Right cardiac atrium (tissue), 5 donors: ENCODE results near the gene PICK1. TPM values are rescaled to one million over a fixed set of nuclear protein-coding genes. Genes with fewer than 3 reads are reported as not detected.

Experiments
- ATAC-seq, 2 donors: fragments of 200-7000 bp; cut with Tn5 transposase; one replicate each; pipeline versions ENCODE4 v1.8.0 to v1.9.1; 2020; ENCODE audit warnings: moderate library complexity in 2 of 2, mild to moderate bottlenecking in 1 of 2
- DNase-seq, 3 donors: peaks; one replicate each; pipeline ENCODE4 v3.0.0-alpha.2; 2020
- H3K27ac ChIP-seq: one replicate; pipeline ENCODE4 v1.5.1; 2013; ENCODE audit warnings: mild to moderate bottlenecking, low read length, control low read depth, moderate library complexity
- H3K27me3 ChIP-seq: one replicate; pipeline ENCODE4 v1.6.1; 2013; ENCODE audit not compliant: control insufficient read depth, insufficient read depth
- H3K4me1 ChIP-seq: one replicate; pipeline ENCODE4 v1.6.1; 2013; ENCODE audit warnings: low read length; ENCODE audit not compliant: control insufficient read depth, insufficient read depth
- H3K4me3 ChIP-seq: one replicate; pipeline ENCODE4 v1.5.1; 2013; ENCODE audit warnings: low read length, control low read depth
- H3K9me3 ChIP-seq: one replicate; pipeline ENCODE4 v1.6.1; 2013; ENCODE audit warnings: low read length; ENCODE audit not compliant: control insufficient read depth
- WGBS: extraction: QIAGEN DNeasy Blood & Tissue Kit; methylation state at CpG from one replicate; pipeline ENCODE4 v1.1.7; 2013; 5-methylcytosine and 5-hydroxymethylcytosine counted together
- intact Hi-C, 4 donors: fragments of 100-400 bp; cut with DNase I; formaldehyde crosslinking; loops; one replicate each; pipeline versions ENCODE4 v1.11.0 to v1.14.0; 2022 to 2023
- polyA plus RNA-seq: library from polyadenylated mRNA; stranded (reverse); fragments of 200-250 nt; gene quantifications from one replicate; pipeline ENCODE4 v1.2.3, GENCODE V29; 2013
- total RNA-seq, 4 donors: library from RNA; stranded (reverse); fragmentation: NEBNext Ultra II Directional; extraction: Animal tissue kit (Norgen Biotek cat#: 25700); gene quantifications; one replicate each; pipeline ENCODE4 v1.2.1, GENCODE V29; 2021
- donor health status: healthy with polysubstance abuse.
- donor health status: DM: no; HTN: yes; CAD: no.
- donor health status: DM: no; HTN: no; CAD: no.
- donor health status: DM: no; HTN: yes; CAD: no; lungs with severe emphysema.
- donor health status: DM: yes; HTN: yes; CAD: no.

Gene PICK1
- total and polyA plus RNA-seq, 5 donors: 23.8 to 31.3 (median 25.5) TPM

DNA sequence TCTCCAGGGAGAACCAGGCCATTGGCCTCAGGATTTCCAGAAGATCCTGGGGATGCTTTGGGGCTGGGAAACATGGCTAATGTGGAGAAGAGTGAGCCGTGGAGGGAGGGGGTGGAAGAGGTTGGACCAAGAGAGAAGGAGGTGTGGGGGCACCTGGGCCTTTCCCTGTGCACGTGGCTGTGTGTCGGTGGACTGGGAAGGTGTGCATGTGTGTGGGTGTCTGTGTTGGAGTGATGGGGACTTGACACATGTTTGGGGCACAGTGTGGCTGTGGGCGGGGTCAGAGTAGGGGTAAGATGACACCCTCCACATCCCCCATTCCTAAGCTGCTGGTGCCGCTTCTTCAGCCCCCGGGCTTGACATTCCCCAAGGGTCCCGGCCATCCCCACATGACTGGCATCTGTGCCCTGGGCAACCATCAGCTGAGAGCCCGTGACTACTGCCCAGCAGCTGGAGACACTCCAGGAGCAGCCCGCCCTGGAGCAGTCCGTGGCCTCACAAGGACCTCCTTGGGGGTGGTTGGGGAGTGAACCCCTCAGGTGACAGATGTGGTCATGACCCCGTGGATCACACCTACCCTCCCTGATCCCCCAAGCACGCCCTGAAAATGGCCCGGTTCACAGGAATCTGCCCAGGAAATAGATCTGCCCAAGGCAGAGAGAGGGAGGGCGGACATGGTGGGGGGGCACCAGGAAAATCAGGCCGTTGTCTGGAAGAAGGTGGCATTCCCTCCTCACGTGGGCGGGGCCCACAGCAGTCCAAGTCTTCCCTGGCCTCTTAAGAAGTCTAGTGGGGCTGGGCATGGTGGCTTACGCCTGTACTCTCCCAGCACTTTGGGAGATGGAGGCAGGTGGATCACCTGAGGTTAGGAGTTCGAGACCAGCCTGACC lies 38.0 kb upstream of the PICK1 start:
- intact Hi-C loops: no loop called here
- Histone ChIP-seq H3K9me3 (no peaks in the 10 kb centered on the region), H3K4me1 (peaks cover 11% of the 10 kb centered on the region), H3K27me3 (no peaks in the 10 kb centered on the region), H3K27ac (no peak overlapping the region), H3K4me3 (no peak overlapping the region)
- ATAC-seq (no peak), DNase-seq (peak in 1 of 3 donors; percentile 53)
- WGBS: 84% methylated on average over 19 of the region's 19 CpGs

- intact Hi-C loops: no loop called here
- ATAC-seq: no peak
- 88% methylated on average over 6 of the region's 6 CpGs for WGBS
Observed at GRCh38 chr22:38021206-38021605, 36.0 kb upstream of the PICK1 start.

GRCh38 chr22:38023045-38023444 lies 34.2 kb upstream of the PICK1 start:
- WGBS: 77% methylated on average over 6 of the region's 6 CpGs
- intact Hi-C loops: no loop called here
- no peak for DNase-seq

More at GRCh38 chr22:38021206-38021605, 36.0 kb upstream of the PICK1 start:
- H3K9me3 ChIP-seq: no peaks in the 10 kb centered on the region
- no peak for DNase-seq
- H3K27ac ChIP-seq: no peak overlapping the region
- H3K4me1 ChIP-seq: peaks cover 11% of the 10 kb centered on the region
- no peaks in the 10 kb centered on the region for H3K27me3 ChIP-seq
- no peak overlapping the region for H3K4me3 ChIP-seq

GRCh38 chr22:38025514-38025913 lies 31.7 kb upstream of the PICK1 start:
- Histone ChIP-seq H3K4me1 (peaks cover 2% of the 10 kb centered on the region), H3K4me3 (no peak overlapping the region), H3K27ac (no peak overlapping the region), H3K9me3 (no peaks in the 10 kb centered on the region), H3K27me3 (no peaks in the 10 kb centered on the region)
- ATAC-seq (no peak), DNase-seq (no peak)
- intact Hi-C loops: no loop called here
- WGBS: 87% methylated on average over 8 of the region's 8 CpGs

More at GRCh38 chr22:38023045-38023444, 34.2 kb upstream of the PICK1 start:
- no peaks in the 10 kb centered on the region for H3K9me3 ChIP-seq
- peaks cover under 1% of the 10 kb centered on the region for H3K4me1 ChIP-seq
- H3K27me3 ChIP-seq: no peaks in the 10 kb centered on the region
- H3K27ac ChIP-seq: no peak overlapping the region
- ATAC-seq: no peak
- H3K4me3 ChIP-seq: no peak overlapping the region

GRCh38 chr22:38026130-38027111 lies 30.8 kb upstream of the PICK1 start:
- 81% methylated on average over 22 of the region's 22 CpGs for WGBS

DNA sequence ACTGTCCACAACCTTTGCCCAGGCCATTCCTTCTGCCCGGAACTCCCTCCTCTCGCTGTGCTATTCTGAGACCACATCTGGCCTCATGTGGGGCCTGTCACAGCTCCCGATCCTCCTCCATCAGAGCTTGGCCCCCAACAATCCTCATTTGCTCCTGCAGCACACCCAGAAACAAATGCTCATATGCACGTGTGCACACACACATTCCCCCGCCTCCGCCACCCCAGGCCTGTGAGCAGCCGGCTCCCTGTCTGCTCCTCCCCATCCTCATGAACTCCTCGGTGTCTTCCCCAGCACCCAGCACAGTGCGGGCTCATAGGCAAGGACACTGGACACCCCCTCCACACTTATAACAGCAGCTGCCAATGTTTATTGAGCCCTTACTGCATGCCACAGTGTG lies 29.7 kb upstream of the PICK1 start:
- Histone ChIP-seq H3K4me3 (no peak overlapping the region), H3K27me3 (no peaks in the 10 kb centered on the region), H3K27ac (no peak overlapping the region), H3K4me1 (peaks cover 2% of the 10 kb centered on the region), H3K9me3 (no peaks in the 10 kb centered on the region)
- peak in 1 of 3 donors; percentile 7 for DNase-seq
- intact Hi-C loops: no loop called here
- ATAC-seq: no peak
- 81% methylated on average over 9 of the region's 9 CpGs for WGBS

More at GRCh38 chr22:38026130-38027111, 30.8 kb upstream of the PICK1 start:
- Histone ChIP-seq H3K27me3 (no peaks in the 10 kb centered on the region), H3K4me3 (no peak overlapping the region), H3K4me1 (peaks cover 2% of the 10 kb centered on the region), H3K9me3 (no peaks in the 10 kb centered on the region), H3K27ac (no peak overlapping the region)
- peak; percentile 14 to 31 for ATAC-seq
- intact Hi-C loops: no loop called here
- DNase-seq: peak in 1 of 3 donors; percentile 25

GRCh38 chr22:38028344-38029130 lies 28.7 kb upstream of the PICK1 start:
- no peak overlapping the region for H3K27ac ChIP-seq
- WGBS: 89% methylated on average over 15 of the region's 15 CpGs
- no peak overlapping the region for H3K4me3 ChIP-seq
- peaks cover 2% of the 10 kb centered on the region for H3K4me1 ChIP-seq
- no peaks in the 10 kb centered on the region for H3K9me3 ChIP-seq
- intact Hi-C loops: no loop called here
- no peaks in the 10 kb centered on the region for H3K27me3 ChIP-seq
- no peak for ATAC-seq
- DNase-seq: peak in 1 of 3 donors; percentile 16

- H3K27ac ChIP-seq: no peak overlapping the region
- H3K9me3 ChIP-seq: no peaks in the 10 kb centered on the region
- DNase-seq: no peak
- intact Hi-C loops: no loop called here
- no peaks in the 10 kb centered on the region for H3K27me3 ChIP-seq
- no peak overlapping the region for H3K4me3 ChIP-seq
- peaks cover 10% of the 10 kb centered on the region for H3K4me1 ChIP-seq
- no peak for ATAC-seq
Observed at GRCh38 chr22:38029370-38029769, 27.8 kb upstream of the PICK1 start.

GRCh38 chr22:38029901-38030300 lies 27.3 kb upstream of the PICK1 start:
- intact Hi-C loops: no loop called here
- 64% methylated on average over 5 of the region's 5 CpGs for WGBS

DNA sequence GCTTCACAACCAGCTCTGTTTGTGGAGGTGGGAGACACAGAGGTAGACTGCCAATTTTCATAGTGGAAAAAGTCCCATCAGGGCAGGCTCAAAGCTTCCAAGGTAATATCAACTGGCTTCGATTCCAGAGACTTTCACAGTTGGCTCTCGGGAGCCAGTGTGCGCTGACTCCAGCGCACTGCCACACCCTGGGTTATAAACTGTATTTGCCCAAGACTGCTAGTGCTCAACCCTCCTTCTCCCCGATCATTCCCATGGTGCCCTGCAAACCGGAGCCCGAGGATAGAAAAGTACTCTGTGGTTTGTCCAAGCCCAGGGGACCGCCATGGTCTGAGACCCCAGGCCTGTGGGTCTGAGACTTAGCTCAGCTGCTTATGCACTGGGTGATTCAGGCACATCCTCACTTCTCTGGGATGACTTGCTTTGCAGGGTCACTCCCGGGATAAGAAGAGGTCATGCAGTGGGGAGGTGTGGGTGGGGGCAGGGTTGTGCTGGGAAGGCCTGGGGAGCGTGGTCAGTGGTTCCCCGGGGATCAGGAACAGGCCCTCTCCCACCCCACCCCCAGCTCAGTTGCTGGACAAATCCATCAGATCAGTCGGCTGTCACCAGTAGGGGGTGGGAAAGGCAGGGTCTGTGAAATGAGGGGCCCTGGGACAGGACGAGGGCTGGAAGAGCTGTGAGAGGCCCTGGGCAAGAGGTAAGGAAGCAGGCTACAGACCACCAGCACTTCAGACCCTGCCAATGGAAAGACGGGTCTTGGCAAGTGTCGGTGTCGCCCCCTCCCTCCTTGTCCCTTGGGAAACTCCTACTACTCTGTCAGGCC lies 26.7 kb upstream of the PICK1 start:
- WGBS: 70% methylated on average over 16 of the region's 16 CpGs

More at GRCh38 chr22:38029901-38030300, 27.3 kb upstream of the PICK1 start:
- peaks cover 12% of the 10 kb centered on the region for H3K4me1 ChIP-seq
- no peaks in the 10 kb centered on the region for H3K27me3 ChIP-seq
- peak in 1 of 3 donors; percentile 27 for DNase-seq
- no peak for ATAC-seq
- no peak overlapping the region for H3K4me3 ChIP-seq
- no peak overlapping the region for H3K27ac ChIP-seq
- H3K9me3 ChIP-seq: no peaks in the 10 kb centered on the region

More for the DNA sequence above, 26.7 kb upstream of the PICK1 start:
- ATAC-seq (no peak), DNase-seq (peak in 1 of 3 donors; percentile 42)
- intact Hi-C loops: no loop called here
- Histone ChIP-seq H3K27me3 (no peaks in the 10 kb centered on the region), H3K27ac (no peak overlapping the region), H3K4me1 (peaks cover 12% of the 10 kb centered on the region), H3K4me3 (no peak overlapping the region), H3K9me3 (no peaks in the 10 kb centered on the region)
